Middle frontal gyrus (tissue), 1 donor: ENCODE data around the gene ZNF638.
"Not testable (repeated sequence)": the region's sequence is repeated elsewhere in the genome, so short reads cannot be mapped to it uniquely, and the experiment has no call there.

Source experiments
- DNase-seq: peaks from one replicate; pipeline ENCODE4 v3.0.0-alpha.2; 2015; ENCODE audit warnings: low spot score; ENCODE audit errors: extremely low spot score

Gene ZNF638

GRCh38 chr2:71331581-71332434 is at the start of gene ZNF638:
Gene ZNF638, plus strand, starts transcription at chr2:71331782. Its CDS starts 17,173 bp downstream, at chr2:71348955.
- DNase-seq, result peak; percentile 91

- no peak for DNase-seq
Measured at GRCh38 chr2:71281950-71282349, 49.6 kb upstream of the ZNF638 start.

- no peak for DNase-seq
Measured at GRCh38 chr2:71282493-71282892, 49.1 kb upstream of the ZNF638 start.

GRCh38 chr2:71283131-71283530 is 48.5 kb upstream of the ZNF638 start:
- no peak for DNase-seq

- no peak for DNase-seq
Measured at GRCh38 chr2:71285706-71286105, 45.9 kb upstream of the ZNF638 start.

- DNase-seq, result peak; percentile 29
Measured at GRCh38 chr2:71291398-71291797, 40.2 kb upstream of the ZNF638 start.

GRCh38 chr2:71292159-71292558 is 39.4 kb upstream of the ZNF638 start:
- no peak for DNase-seq

- DNase-seq, result no peak
Measured at GRCh38 chr2:71298914-71299313, 32.7 kb upstream of the ZNF638 start.

- DNase-seq, result no peak
Measured at GRCh38 chr2:71299507-71299906, 32.1 kb upstream of the ZNF638 start.

GRCh38 chr2:71303849-71304248 is 27.7 kb upstream of the ZNF638 start:
- DNase-seq, result no peak

GRCh38 chr2:71306762-71307161 is 24.8 kb upstream of the ZNF638 start:
- no peak for DNase-seq

- DNase-seq, result no peak
Measured at GRCh38 chr2:71313016-71313766, 18.4 kb upstream of the ZNF638 start.

GRCh38 chr2:71317060-71317459 is 14.5 kb upstream of the ZNF638 start:
- no peak for DNase-seq

GRCh38 chr2:71317900-71318299 is 13.7 kb upstream of the ZNF638 start:
- not testable (repeated sequence) for DNase-seq

GRCh38 chr2:71323386-71323785 is 8.2 kb upstream of the ZNF638 start:
- no peak for DNase-seq

- DNase-seq, result no peak
Measured at GRCh38 chr2:71326968-71327367, 4.6 kb upstream of the ZNF638 start.

GRCh38 chr2:71327916-71328315 is 3.7 kb upstream of the ZNF638 start:
- DNase-seq, result no peak

- no peak for DNase-seq
Measured at GRCh38 chr2:71330155-71330554, 1.4 kb upstream of the ZNF638 start.

GRCh38 chr2:71330585-71331330 is 824 bp upstream of the ZNF638 start:
- DNase-seq, result no peak

- DNase-seq, result not testable (repeated sequence)
Measured at GRCh38 chr2:71331331-71331580, 326 bp upstream of the ZNF638 start.

GRCh38 chr2:71332435-71332796 is 834 bp downstream of the ZNF638 start:
- DNase-seq, result no peak

GRCh38 chr2:71333619-71334018 is 2.0 kb downstream of the ZNF638 start:
- no peak for DNase-seq
